GM19193 (cell line): ENCODE results near the gene DLX3.

Experiments
- POLR2A ChIP-seq: IDR thresholded peaks from 4 replicates; pipeline ENCODE4 v1.6.1; 2011; ENCODE audit not compliant: insufficient read depth, insufficient read length; ENCODE audit errors: extremely low read depth

DLX3 gene

GRCh38 chr17:49946964-49947584, 48.0 kb downstream of the DLX3 start:
- no peak for TF ChIP-seq POLR2A

GRCh38 chr17:49946208-49946607, 48.8 kb downstream of the DLX3 start:
- TF ChIP-seq POLR2A, result no peak

GRCh38 chr17:49944273-49944870, 50.7 kb downstream of the DLX3 start:
- no peak for TF ChIP-seq POLR2A

GRCh38 chr17:49942947-49943346, 52.1 kb downstream of the DLX3 start:
- no peak for TF ChIP-seq POLR2A

GRCh38 chr17:49941427-49941826, 53.6 kb downstream of the DLX3 start:
- TF ChIP-seq POLR2A, result no peak
